D721Med (cell line): ENCODE measurements around the gene NCKAP5.
A peak's percentile ranks its signal among the peaks of the same experiment; 100 is the strongest.

Experiments
- DNase-seq: peaks from one replicate; pipeline ENCODE4 v3.0.0; 2011; ENCODE audit warnings: low spot score; ENCODE audit not compliant: insufficient read length
- FAIRE-seq: peaks from 2 replicates; lab custom pipeline; 2011; peaks lifted over from hg19 to GRCh38; lab: Jason Lieb, UNC
- CTCF ChIP-seq: IDR thresholded peaks from 2 replicates; pipeline ENCODE4 v1.5.1; 2012; ENCODE audit warnings: mild to moderate bottlenecking, control low read depth; ENCODE audit not compliant: insufficient read depth; ENCODE audit errors: missing control alignments

The NCKAP5 gene

GRCh38 chr2:133286326-133286922, 281.8 kb downstream of the NCKAP5 start:
- DNase-seq (no peak), FAIRE-seq (no peak)
- no peak for TF ChIP-seq CTCF

GRCh38 chr2:133273031-133273430, 295.2 kb downstream of the NCKAP5 start:
- no peak for TF ChIP-seq CTCF
- DNase-seq (no peak), FAIRE-seq (peak; percentile 11)

- FAIRE-seq (no peak), DNase-seq (no peak)
- TF ChIP-seq CTCF: no peak
Measured at GRCh38 chr2:133271105-133271504, 297.2 kb downstream of the NCKAP5 start.

GRCh38 chr2:133270550-133270949, 297.7 kb downstream of the NCKAP5 start:
- TF ChIP-seq CTCF: no peak
- no peak for FAIRE-seq
- no peak for DNase-seq

DNA sequence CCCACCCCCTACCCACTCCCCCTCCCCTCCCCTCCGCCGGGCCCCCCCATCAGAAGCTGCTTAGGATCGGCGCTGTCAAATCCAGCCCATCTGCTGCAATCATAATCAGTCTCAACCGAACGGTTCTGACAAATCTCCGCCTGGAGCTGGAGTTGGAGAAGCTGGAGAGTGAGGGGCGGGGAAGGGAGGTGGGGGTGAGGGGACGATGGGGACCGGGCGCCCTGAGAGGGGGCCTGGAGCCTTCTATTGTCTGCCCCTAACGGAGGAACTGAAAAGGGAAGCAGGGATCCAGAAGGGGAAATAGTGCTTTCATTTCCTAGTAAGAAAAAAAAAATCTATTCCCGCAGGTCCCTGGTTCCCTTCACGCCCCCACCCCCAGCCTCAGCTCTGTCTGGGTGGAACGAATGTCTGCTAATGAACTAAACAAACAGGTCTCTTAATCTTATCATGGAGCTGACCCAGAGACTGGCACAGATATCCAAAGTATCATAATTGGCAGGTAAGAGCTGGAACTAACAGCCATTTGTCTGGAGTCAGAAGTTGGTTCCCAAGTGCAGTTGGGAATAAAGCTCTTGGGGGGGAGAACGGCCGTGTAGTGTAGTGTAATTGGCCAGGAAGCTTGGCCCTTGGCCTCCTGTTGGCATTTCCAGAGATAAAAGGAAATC, 301.2 kb downstream of the NCKAP5 start:
- no peak for FAIRE-seq
- peak; percentile 22 for DNase-seq
- TF ChIP-seq CTCF: no peak

- peak; percentile 27 for TF ChIP-seq CTCF
- DNase-seq (no peak), FAIRE-seq (no peak)
Measured at GRCh38 chr2:133266041-133266925, 302.0 kb downstream of the NCKAP5 start.
